OCI-LY1 (cell line): ENCODE data around the gene UBE2G2.

ENCODE experiments used
- H2AFZ ChIP-seq: fragments of 200-600 bp; sonication (generic), shearing (Covaris generic); 2 replicates; pipeline ENCODE4 v1.6.0; 2014; ENCODE audit warnings: antibody characterized with exemption, mild to moderate bottlenecking, low read length
- H3F3A ChIP-seq: fragments of 200-600 bp; sonication (generic), shearing (Covaris generic); 2 replicates; pipeline ENCODE4 v1.6.0; 2014; ENCODE audit warnings: mild to moderate bottlenecking, antibody characterized with exemption, low read length, moderate library complexity; ENCODE audit not compliant: insufficient read depth
- H3K27ac ChIP-seq: fragments of 200-600 bp; sonication (generic); 2 replicates; pipeline ENCODE4 v1.5.1; 2014; ENCODE audit warnings: low read length, mixed run types, mild to moderate bottlenecking, low read depth; ENCODE audit not compliant: poor library complexity, severe bottlenecking
- H3K27me3 ChIP-seq: fragments of 200-600 bp; sonication (generic); 2 replicates; pipeline ENCODE4 v1.6.0; 2014; ENCODE audit warnings: antibody characterized with exemption, mild to moderate bottlenecking, low read length, moderate library complexity; ENCODE audit not compliant: insufficient read depth
- H3K36me3 ChIP-seq: fragments of 200-600 bp; sonication (generic); 2 replicates; pipeline ENCODE4 v1.6.1; 2014; ENCODE audit warnings: mild to moderate bottlenecking, antibody characterized with exemption, low read length, moderate library complexity, mixed read lengths; ENCODE audit not compliant: insufficient read depth
- H3K4me1 ChIP-seq: fragments of 200-600 bp; sonication (generic); 2 replicates; pipeline ENCODE4 v1.5.1; 2014; ENCODE audit warnings: mild to moderate bottlenecking, low read length, moderate library complexity; ENCODE audit not compliant: insufficient read depth, severe bottlenecking
- H3K4me2 ChIP-seq: fragments of 200-600 bp; sonication (generic), shearing (Covaris generic); 2 replicates; pipeline ENCODE4 v1.6.1; 2014; ENCODE audit warnings: low read length
- H3K4me3 ChIP-seq: fragments of 200-600 bp; sonication (generic); 2 replicates; pipeline ENCODE4 v1.5.1; 2014; ENCODE audit warnings: low read length, low read depth, mild to moderate bottlenecking, mixed read lengths; ENCODE audit not compliant: poor library complexity, severe bottlenecking
- H3K79me2 ChIP-seq: fragments of 200-600 bp; shearing (Covaris generic); 2 replicates; pipeline ENCODE4 v1.6.1; 2016; ENCODE audit warnings: mixed run types, low read length, mixed read lengths; ENCODE audit not compliant: insufficient read depth
- H3K9ac ChIP-seq: fragments of 200-600 bp; sonication (generic), shearing (Covaris generic); 2 replicates; pipeline ENCODE4 v1.6.1; 2014; ENCODE audit warnings: mild to moderate bottlenecking, low read length, mixed read lengths
- H3K9me2 ChIP-seq: fragments of 200-600 bp; sonication (generic), shearing (Covaris generic); 2 replicates; pipeline ENCODE4 v1.6.1; 2014; ENCODE audit warnings: low read depth, mild to moderate bottlenecking, low read length, mixed read lengths
- H3K9me3 ChIP-seq: fragments of 200-600 bp; shearing (Covaris generic); 2 replicates; pipeline ENCODE4 v1.6.1; 2014; ENCODE audit warnings: low read length, mixed read lengths
- H4K20me1 ChIP-seq: fragments of 200-600 bp; sonication (generic), shearing (Covaris generic); 2 replicates; pipeline ENCODE4 v1.6.0; 2016; ENCODE audit warnings: mild to moderate bottlenecking, low read length; ENCODE audit not compliant: insufficient read depth
- CTCF ChIP-seq: fragments of 200-600 bp; sonication (generic), shearing (Covaris generic); IDR thresholded peaks from 2 replicates; pipeline ENCODE4 v1.5.1; 2017; ENCODE audit warnings: mild to moderate bottlenecking, antibody characterized with exemption, low read length, moderate library complexity, mixed read lengths
- EZH2 ChIP-seq: fragments of 200-600 bp; sonication (generic), shearing (Covaris generic); IDR thresholded peaks from 2 replicates; pipeline ENCODE4 v1.8.0; 2017; ENCODE audit warnings: borderline replicate concordance, mixed run types, mild to moderate bottlenecking, antibody characterized with exemption, low read length, moderate library complexity, mixed read lengths

Gene UBE2G2

GRCh38 chr21:44844256-44844655 is 42.6 kb upstream of the UBE2G2 start:
- Histone ChIP-seq H3K4me3 (no peak overlapping the region), H3K79me2 (no peaks in the 10 kb centered on the region), H3K4me2 (no peak overlapping the region), H3K36me3 (peaks cover 2% of the 10 kb centered on the region), H3K9ac (no peak overlapping the region), H2AFZ (no peak overlapping the region), H3K9me3 (no peaks in the 10 kb centered on the region), H3K9me2 (no peaks in the 10 kb centered on the region), H4K20me1 (no peaks in the 10 kb centered on the region), H3F3A (no peaks in the 10 kb centered on the region), H3K27ac (no peak overlapping the region), H3K27me3 (peaks cover 4% of the 10 kb centered on the region; the same call in 1 of the 2 replicates), H3K4me1 (peaks cover 12% of the 10 kb centered on the region)
- TF ChIP-seq CTCF (no peak), EZH2 (no peak)

- H3K9ac ChIP-seq, result no peak overlapping the region
- H3K4me3 ChIP-seq, result no peak overlapping the region
- H4K20me1 ChIP-seq, result no peaks in the 10 kb centered on the region
- no peaks in the 10 kb centered on the region for H3K36me3 ChIP-seq
- H2AFZ ChIP-seq, result no peak overlapping the region
- no peaks in the 10 kb centered on the region for H3K9me3 ChIP-seq
- no peaks in the 10 kb centered on the region for H3F3A ChIP-seq
- no peaks in the 10 kb centered on the region for H3K9me2 ChIP-seq
- no peak for TF ChIP-seq EZH2
- H3K27ac ChIP-seq, result no peak overlapping the region
- H3K27me3 ChIP-seq, result peaks cover 4% of the 10 kb centered on the region; the same call in 1 of the 2 replicates
- H3K79me2 ChIP-seq, result no peaks in the 10 kb centered on the region
- H3K4me2 ChIP-seq, result no peak overlapping the region
- peaks cover 12% of the 10 kb centered on the region for H3K4me1 ChIP-seq
Observed at GRCh38 chr21:44842721-44843445, 41.3 kb upstream of the UBE2G2 start.

GRCh38 chr21:44842087-44842486 is 40.5 kb upstream of the UBE2G2 start:
- H3K36me3 ChIP-seq, result no peaks in the 10 kb centered on the region
- peaks cover 4% of the 10 kb centered on the region; the same call in 1 of the 2 replicates for H3K27me3 ChIP-seq
- no peak overlapping the region for H3K27ac ChIP-seq
- H3K9me3 ChIP-seq, result no peaks in the 10 kb centered on the region
- no peaks in the 10 kb centered on the region for H3K79me2 ChIP-seq
- peaks cover 12% of the 10 kb centered on the region for H3K4me1 ChIP-seq
- no peak overlapping the region for H3K4me3 ChIP-seq
- no peaks in the 10 kb centered on the region for H3F3A ChIP-seq
- TF ChIP-seq EZH2 (no peak), CTCF (no peak)
- H2AFZ ChIP-seq, result no peak overlapping the region
- H3K9ac ChIP-seq, result no peak overlapping the region
- H4K20me1 ChIP-seq, result no peaks in the 10 kb centered on the region
- H3K9me2 ChIP-seq, result no peaks in the 10 kb centered on the region
- H3K4me2 ChIP-seq, result no peak overlapping the region

- no peak overlapping the region for H3K4me3 ChIP-seq
- no peak overlapping the region for H3K27ac ChIP-seq
- H2AFZ ChIP-seq, result no peak overlapping the region
- H3F3A ChIP-seq, result no peaks in the 10 kb centered on the region
- H4K20me1 ChIP-seq, result no peaks in the 10 kb centered on the region
- H3K36me3 ChIP-seq, result no peaks in the 10 kb centered on the region
- H3K9me2 ChIP-seq, result no peaks in the 10 kb centered on the region
- peaks cover 4% of the 10 kb centered on the region for H3K4me1 ChIP-seq
- H3K79me2 ChIP-seq, result no peaks in the 10 kb centered on the region
- no peak overlapping the region for H3K4me2 ChIP-seq
- H3K27me3 ChIP-seq, result 0 out of 2 replicates have a peak, but pooled peaks cover 4% of the 10 kb centered on the region
- no peak for TF ChIP-seq CTCF
- no peak overlapping the region for H3K9ac ChIP-seq
- H3K9me3 ChIP-seq, result no peaks in the 10 kb centered on the region
Observed at GRCh38 chr21:44840771-44841170, 39.2 kb upstream of the UBE2G2 start.
